ENCODE data around the gene XCL2.
"Not testable (repeated sequence)": the region's sequence is repeated elsewhere in the genome, so short reads cannot be mapped to it uniquely, and the experiment has no call there.

Gene XCL2

GRCh38 chr1:168543840-168544498 lies at the start of gene XCL2:
XCL2 (minus strand) TSS chr1:168543997; CDS start chr1:168543964, 33 bp downstream.
- in situ Hi-C loops (cut with MboI; ENCODE audit: low sequenced_read_pairs) = not testable (repeated sequence)

DNA sequence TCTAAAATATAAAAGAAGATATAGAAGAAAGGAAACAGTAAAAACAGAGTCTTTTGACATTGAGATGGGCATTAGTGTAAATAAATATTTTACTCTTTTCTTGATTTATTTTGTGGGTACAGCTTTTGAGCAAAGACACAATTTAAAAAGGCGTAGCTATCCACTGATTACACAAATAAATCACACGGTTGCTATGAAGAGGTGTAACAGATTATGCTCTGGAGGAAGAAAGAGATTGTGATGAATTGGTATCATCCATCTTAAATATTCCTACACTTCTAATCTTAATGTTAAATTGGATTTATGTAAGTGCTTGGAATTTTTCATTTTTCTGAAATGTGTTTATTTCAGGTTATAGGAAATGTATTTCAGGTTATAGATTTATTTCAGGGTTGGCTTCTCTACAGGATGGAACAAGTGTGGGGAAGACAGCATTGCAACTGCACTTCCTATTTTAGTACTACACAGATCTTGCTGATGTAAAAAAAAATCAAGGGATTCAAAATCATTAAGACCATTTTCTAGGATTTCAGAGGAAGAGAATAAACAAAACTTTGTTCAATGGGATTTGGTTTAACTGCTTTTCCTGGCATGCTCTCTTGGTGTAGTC lies 47.9 kb upstream of the XCL2 start:
- in situ Hi-C loops (cut with MboI; ENCODE audit: low sequenced_read_pairs) = no loop called here

DNA sequence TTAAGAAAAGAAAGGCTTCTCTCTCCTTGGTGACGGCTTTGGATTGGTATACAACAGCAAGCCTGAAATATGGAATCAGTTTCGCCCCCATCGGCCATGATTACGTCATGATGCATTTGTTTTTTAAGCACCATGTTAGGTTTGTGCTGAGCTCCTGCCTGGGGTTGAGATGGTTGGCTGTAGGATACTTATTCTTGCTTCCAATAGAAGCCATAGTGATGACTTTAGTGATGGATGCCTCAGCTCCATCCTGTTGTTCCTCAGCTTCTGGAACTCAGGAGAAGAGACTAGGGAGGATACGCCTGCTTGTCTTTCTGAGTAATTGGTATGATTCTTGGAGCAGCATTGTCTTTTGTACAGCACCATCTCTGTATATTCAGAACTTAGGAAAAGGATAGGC lies 47.3 kb upstream of the XCL2 start:
- in situ Hi-C loops (cut with MboI; ENCODE audit: low sequenced_read_pairs) = no loop called here

DNA sequence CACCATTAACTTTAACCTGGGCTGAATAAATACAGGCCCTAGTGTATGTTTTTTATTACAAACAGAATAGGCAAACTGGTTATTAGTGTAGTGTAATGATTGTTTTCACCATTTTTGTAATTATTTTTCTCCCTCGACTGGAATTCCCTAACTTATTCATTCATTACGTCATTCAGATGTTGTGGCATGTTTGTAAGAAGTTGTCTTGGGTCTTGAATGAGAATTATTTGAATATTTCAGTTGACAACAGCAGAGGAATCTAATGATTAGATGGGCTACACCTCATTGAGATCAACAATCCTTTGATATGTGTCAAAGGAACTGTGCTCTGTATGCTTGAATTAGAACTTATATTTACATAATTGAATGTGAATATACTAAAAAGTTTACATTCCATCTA lies 45.4 kb upstream of the XCL2 start:
- in situ Hi-C loops (cut with MboI; ENCODE audit: low sequenced_read_pairs) = no loop called here

DNA sequence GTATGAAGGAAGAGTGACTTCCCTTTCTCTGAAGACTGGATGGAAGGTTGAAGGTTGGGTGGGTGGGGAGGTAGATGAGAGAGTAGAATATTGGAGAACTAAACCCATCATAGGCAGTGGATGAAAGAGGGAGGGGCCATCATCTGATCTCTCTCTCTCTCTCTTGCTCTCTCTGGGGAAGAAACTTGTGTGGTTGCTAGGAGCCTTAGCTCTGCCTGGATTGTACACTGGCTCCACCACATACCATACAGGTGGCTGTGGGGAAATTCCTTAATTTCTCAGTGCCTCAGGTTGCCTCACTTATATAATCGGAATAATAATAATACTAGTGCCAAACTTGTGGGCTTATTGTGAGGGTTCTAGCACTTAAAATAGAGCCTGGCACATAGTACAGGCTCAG lies 42.1 kb upstream of the XCL2 start:
- in situ Hi-C loops (cut with MboI; ENCODE audit: low sequenced_read_pairs) = no loop called here

GRCh38 chr1:168585191-168585590 lies 41.4 kb upstream of the XCL2 start:
- in situ Hi-C loops (cut with MboI; ENCODE audit: low sequenced_read_pairs) = no loop called here

DNA sequence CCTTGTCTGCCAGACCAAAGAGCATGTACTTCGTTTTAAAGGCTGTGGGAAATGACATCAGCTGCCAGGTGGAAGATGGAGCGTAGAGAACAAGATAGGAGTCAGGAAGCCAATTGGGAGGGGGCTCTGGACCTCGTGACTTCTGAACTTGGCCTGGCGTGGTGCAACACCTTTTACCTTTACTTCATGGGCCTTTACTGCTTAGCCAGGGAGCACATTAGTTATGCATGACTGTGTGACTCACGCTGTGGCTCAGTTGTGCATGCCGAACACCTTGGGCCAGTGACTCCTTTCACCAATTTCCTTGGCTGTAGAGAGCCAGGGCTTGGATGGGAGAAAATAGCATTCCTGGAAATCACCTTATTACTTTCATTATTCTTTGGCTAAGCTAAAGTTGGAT lies 39.8 kb upstream of the XCL2 start:
- in situ Hi-C loops (cut with MboI; ENCODE audit: low sequenced_read_pairs) = no loop called here

DNA sequence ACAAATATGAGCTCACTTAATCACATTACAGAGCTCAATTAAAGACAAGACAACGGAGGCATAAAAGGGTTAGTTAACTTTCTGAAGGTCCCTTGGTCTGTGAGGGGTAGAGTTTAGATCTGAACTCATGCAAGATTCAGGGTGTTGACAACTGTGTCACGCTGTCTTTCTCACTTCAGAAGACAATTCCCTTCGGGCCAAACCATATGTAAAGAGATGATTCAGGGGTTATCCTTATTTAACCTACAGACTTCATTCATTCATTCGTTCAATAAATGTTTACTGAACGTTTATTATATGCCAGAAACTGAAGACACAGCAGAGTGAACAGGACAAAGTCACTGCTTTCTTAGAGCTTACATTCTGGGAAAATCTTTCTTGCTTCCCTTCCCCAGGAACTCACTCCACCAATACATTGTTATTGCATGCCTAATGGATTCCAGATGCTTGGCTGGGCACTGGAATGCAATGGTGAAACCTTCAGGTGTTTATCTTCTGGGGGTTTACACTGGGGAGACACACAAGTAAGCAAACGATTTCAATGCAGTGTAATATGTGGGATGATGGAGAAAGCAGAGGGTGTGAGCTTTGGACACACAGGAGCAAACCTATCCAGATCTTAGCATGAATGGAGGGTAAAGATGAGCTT lies 39.0 kb upstream of the XCL2 start:
- in situ Hi-C loops (cut with MboI; ENCODE audit: low sequenced_read_pairs) = no loop called here

DNA sequence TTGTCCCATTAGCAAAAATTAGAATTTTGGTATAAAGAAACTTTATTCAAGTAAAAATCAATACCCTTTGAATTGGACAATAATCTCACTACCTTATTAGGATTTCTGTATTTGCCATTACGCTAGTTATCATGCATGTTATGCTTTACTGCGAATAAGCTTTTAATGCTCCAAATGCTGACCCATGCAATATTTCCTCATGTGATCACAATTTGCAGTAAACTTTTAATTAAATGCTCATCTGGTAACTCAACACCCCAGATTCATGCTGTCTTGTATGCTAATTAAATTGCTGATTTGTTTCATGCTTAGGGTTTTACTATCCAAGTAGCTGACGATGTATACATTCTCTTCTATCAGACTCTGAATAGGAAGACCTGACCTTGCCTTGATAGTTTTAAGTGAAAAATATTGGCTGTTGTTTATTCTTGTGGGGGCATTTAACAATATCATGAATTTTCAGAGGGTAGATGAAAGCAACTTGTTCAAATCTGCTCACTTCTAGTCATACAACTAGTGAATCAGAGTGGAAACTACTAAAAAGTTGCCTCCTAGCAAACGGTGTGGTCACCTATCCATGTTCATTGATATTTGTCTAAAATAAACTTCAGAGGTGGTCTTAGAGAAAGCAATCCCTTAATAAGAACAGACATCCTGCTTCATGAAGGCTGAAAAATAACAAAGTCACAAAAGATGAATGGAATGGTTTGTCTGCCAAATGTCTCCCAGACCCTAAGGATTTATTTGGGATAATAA lies 38.2 kb upstream of the XCL2 start:
- in situ Hi-C loops (cut with MboI; ENCODE audit: low sequenced_read_pairs) = no loop called here

DNA sequence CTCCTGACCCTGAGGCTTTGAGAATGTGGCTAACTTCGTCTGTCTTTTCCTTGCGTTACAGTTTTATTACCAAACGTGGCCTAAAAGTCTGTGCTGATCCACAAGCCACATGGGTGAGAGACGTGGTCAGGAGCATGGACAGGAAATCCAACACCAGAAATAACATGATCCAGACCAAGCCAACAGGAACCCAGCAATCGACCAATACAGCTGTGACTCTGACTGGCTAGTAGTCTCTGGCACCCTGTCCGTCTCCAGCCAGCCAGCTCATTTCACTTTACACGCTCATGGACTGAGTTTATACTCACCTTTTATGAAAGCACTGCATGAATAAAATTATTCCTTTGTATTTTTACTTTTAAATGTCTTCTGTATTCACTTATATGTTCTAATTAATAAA lies 37.2 kb upstream of the XCL2 start:
- in situ Hi-C loops (cut with MboI; ENCODE audit: low sequenced_read_pairs) = not testable (repeated sequence)

- in situ Hi-C loops (cut with MboI; ENCODE audit: low sequenced_read_pairs) = not testable (repeated sequence)
These were observed 36.5 kb upstream of the XCL2 start for GRCh38 chr1:168580290-168580689.

GRCh38 chr1:168578531-168579185 lies 34.9 kb upstream of the XCL2 start:
- in situ Hi-C loops (cut with MboI; ENCODE audit: low sequenced_read_pairs) = not testable (repeated sequence)

GRCh38 chr1:168576245-168576688 lies 32.5 kb upstream of the XCL2 start, which contains the start of gene XCL1:
XCL1 (plus strand) TSS chr1:168576605; CDS start chr1:168576638, 33 bp downstream.
- in situ Hi-C loops (cut with MboI; ENCODE audit: low sequenced_read_pairs) = not testable (repeated sequence)

DNA sequence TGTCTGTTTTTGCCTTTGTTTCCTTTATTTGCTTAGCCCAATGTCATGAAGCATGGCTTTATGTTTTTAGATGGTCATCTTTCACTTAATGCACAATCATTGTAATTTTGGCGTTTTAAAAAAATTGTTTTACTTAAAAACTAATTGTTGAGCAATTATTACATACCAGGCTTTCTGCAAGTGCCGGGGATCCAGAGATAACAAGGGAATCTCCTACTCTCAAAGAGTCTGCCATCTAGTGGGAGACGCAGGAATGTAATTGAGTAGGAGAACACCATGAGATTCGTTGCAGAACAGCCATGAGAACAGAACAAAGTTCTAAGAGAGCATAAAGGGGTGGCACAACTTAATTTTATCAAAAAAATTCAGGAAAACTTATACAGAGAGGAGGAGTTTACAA lies 30.4 kb upstream of the XCL2 start:
- in situ Hi-C loops (cut with MboI; ENCODE audit: low sequenced_read_pairs) = not testable (repeated sequence)

- in situ Hi-C loops (cut with MboI; ENCODE audit: low sequenced_read_pairs) = no loop called here
These were observed 28.8 kb upstream of the XCL2 start for GRCh38 chr1:168572633-168573032.

GRCh38 chr1:168570652-168571051 lies 26.9 kb upstream of the XCL2 start:
- in situ Hi-C loops (cut with MboI; ENCODE audit: low sequenced_read_pairs) = no loop called here

DNA sequence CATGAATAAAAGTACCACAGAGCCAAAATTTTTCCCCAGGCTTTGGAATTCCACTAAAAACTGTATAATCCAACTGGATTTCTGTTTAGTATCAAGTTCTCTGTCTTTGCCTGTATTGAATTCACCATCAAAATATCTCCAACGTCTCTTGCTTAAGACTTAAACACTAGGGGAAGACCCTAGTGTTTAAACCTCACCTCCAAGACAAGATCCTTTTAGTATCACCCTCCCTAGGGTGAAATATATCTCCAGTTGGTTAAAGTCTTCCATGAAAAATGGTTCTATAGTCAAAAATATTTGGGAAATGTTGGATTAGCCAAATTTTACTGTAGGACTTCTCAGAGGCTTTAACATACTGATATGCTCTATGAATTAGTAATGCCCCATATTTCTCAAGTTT lies 24.5 kb upstream of the XCL2 start:
- in situ Hi-C loops (cut with MboI; ENCODE audit: low sequenced_read_pairs) = loop anchor here (10.0 kb wide), 1 partner anchor 124 kb away; no protein-coding TSS in a partner anchor

- in situ Hi-C loops (cut with MboI; ENCODE audit: low sequenced_read_pairs) = loop anchor here (10.0 kb wide), 1 partner anchor 123 kb away; no protein-coding TSS in a partner anchor
These were observed 23.8 kb upstream of the XCL2 start for GRCh38 chr1:168567568-168567967.

- in situ Hi-C loops (cut with MboI; ENCODE audit: low sequenced_read_pairs) = loop anchor here (10.0 kb wide), 1 partner anchor 122 kb away; no protein-coding TSS in a partner anchor
These were observed 23.2 kb upstream of the XCL2 start for GRCh38 chr1:168567007-168567406.

DNA sequence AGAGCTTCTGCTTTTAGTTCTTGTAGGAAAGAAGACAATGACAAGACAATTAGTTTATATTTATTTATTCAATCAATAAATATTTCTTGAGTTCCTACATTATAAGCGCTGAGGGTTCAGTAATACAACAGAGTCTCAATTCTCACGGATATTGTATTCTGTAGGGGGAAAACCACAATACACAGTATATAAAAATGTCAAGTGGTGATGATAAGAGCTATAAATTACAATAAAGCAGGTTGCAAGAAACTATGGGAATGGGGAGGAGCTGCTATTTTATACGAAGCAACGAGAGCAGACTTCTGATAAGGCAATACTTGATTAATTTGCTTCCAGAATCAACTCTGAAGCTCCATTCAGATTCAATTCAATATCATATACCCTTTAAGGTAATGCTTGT lies 22.0 kb upstream of the XCL2 start:
- in situ Hi-C loops (cut with MboI; ENCODE audit: low sequenced_read_pairs) = loop anchor here (10.0 kb wide), 1 partner anchor 121 kb away; no protein-coding TSS in a partner anchor

Data from HL-60/S4 (cell line).